M059J (cell line): ENCODE measurements around the gene ERG28. TPM values are rescaled to one million over a fixed set of nuclear protein-coding genes. Genes with fewer than 3 reads are reported as not detected.
A peak's percentile ranks its signal among the peaks of the same experiment; 100 is the strongest.

ENCODE experiments used
- DNase-seq: peaks from one replicate; pipeline ENCODE4 v3.0.0-alpha.2; 2012; ENCODE audit warnings: low read depth
- total RNA-seq: library from RNA; depleted of rRNA; stranded (reverse); fragments of >200 nt; shearing (Covaris generic); gene quantifications from 2 replicates; pipeline ENCODE4 v1.2.3, GENCODE V29; 2014

ERG28 gene
- total RNA-seq, 1 experiment from 2014 or later = 22.7 TPM

- peak; percentile 2 for DNase-seq
Observed at GRCh38 chr14:75660238-75660629, 442 bp downstream of the ERG28 start.

- no peak for DNase-seq
Observed at GRCh38 chr14:75658957-75659356, 1.7 kb downstream of the ERG28 start.

- no peak for DNase-seq
Observed at GRCh38 chr14:75657331-75657730, 3.3 kb downstream of the ERG28 start.

GRCh38 chr14:75655235-75655634, 5.4 kb downstream of the ERG28 start:
- DNase-seq = no peak

DNA sequence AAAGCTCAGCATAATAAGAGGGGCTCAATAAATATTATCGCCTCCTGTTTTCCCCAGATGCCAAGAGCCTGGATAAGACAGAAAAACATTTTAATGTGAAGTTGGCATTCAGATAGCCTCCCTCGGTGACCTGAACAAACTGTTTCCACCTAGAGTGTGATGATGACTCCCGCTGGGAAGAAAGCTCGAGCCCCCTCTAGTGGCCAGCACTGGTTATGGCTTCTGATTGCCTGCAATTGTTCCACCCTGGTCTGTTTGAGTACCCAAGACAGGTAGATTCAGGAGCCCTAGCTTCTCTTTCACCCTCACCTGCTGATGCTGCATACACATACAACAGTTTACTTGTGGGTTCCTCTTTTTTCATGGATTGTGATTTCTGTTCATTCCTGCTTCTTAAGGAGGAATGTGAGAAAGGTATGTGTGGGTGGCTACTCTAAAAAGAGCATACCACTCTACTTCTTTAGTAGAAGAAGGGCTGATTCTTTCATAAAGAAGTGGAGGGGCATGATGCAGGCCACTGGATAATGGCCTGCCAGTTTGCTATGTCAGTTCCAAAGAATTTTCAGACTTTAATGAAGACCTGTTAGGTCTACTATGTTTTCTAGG, 6.4 kb downstream of the ERG28 start:
- DNase-seq = peak; percentile 58

DNA sequence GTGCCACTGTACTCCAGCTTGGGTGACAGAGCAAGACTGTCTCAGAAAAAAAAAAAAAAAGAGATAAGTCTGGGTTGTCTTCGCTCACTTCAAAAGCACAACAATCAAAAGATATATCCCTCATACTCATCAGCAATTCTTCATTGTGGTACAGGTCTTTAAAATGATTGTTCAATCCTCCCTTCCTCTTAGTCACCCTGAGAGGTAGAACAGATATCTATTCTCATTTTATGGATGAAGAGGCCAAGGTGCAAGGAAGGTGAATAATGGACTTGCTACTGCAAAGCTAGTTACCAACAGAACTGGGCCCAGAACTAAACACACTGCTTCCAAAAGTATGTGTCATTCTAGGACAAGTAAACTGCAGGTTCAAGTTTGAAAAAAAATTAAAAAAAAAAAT, 7.1 kb downstream of the ERG28 start:
- no peak for DNase-seq

DNA sequence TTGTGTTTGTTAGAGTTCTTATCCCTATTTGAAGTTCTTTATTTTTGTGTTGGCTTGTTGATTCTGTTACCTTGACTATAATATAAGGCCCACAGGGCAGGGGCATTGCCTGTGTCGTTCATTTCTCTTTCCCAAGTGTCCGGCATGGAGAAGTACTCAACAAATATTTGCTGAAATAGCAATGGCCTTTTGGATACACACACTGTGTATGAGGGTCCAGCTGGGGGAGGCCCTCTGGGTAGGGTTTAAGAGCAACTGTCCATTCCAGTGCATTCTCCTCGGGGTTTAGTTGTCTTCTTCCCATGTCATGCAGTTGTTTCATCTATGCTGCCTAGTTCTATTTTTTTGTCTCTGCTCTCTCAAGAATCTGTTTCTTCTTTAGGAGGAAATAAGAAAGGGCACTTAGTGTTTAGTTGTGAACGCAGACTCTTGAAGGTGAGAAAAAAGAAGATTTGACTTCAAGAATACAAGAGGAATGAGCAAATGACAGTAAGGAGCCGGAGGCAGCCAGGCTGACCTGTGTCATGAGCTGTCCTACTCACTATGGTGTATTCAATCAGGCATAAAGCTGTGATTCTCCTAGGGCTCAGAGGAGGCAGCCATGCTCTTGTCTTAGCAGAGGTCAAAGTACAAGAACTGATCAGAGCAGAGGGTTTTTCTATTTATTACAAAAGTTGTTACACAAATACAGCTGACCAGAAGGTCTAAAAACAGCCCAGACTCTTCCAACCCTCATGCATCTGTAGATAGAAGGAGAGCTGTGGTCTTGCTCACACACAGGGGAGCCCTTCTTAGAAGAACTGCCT, 10.2 kb downstream of the ERG28 start:
- no peak for DNase-seq

GRCh38 chr14:75649773-75650172, 10.9 kb downstream of the ERG28 start:
- no peak for DNase-seq

GRCh38 chr14:75649337-75649736, 11.3 kb downstream of the ERG28 start:
- DNase-seq = no peak

DNA sequence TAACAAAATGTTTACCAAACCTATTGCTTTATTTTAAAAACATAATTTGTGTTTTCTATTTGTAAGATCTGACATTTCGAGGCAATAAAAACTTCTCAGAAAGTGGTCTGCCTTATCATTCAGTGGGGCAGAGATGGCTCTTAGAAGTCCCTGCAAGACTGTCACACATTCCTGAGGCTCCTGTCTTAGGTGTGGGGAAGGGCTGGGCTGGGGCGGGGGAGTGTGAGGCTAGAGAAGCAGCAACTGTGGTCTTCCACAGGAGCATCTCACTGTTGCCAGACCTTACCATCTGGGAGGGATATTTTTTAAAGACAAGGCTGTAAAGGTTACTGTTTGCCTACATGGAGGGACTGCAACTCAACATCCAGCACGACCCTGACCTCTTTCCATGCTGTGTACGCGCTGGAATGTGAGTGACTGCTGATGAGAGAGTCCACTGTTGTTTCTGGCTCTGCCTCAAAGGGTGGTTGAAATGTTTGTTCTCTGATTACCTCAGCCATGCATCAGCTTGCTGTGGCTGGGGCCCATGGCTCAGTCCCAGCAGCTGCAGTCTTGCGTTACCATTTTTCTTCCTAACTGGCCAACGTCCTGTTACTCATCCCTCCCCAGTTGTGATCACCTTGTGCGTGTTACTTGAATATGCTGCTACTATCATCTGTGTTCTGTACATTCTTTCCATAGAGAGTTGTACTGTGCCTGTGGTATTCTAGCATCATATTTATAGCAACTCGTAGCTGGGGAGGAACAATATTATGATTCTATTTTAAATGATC, 12.4 kb downstream of the ERG28 start:
- DNase-seq = peak; percentile 93

- no peak for DNase-seq
Observed at GRCh38 chr14:75647640-75648039, 13.0 kb downstream of the ERG28 start.

GRCh38 chr14:75646762-75647161, 13.9 kb downstream of the ERG28 start:
- DNase-seq = no peak

- DNase-seq = no peak
Observed at GRCh38 chr14:75645056-75645455, 15.6 kb downstream of the ERG28 start.

GRCh38 chr14:75643985-75644384, 16.7 kb downstream of the ERG28 start:
- DNase-seq = no peak

GRCh38 chr14:75640876-75641275, 19.8 kb downstream of the ERG28 start:
- no peak for DNase-seq

- peak; percentile 53 for DNase-seq
Observed at GRCh38 chr14:75636100-75636692, 24.5 kb downstream of the ERG28 start.

DNA sequence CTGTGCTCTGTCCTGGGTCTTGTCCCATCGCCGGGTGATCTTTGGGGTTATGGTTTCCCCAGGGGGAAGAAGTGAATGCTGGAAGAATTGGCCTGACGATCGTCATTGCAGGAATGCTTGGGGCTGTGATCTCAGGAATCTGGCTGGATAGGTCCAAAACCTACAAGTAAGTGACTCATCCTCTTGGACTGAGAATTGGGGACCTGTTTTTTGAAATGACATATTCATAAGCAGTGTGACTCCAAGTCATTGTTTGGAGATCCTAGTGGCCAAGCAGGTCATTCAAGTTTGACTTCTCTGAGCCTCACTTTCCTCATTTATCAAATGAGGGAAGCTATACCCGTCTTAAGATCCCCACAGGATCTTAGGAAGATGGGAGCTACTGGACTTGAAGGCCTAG, 25.8 kb downstream of the ERG28 start:
- DNase-seq = no peak

- DNase-seq = no peak
Observed at GRCh38 chr14:75631453-75631831, 29.2 kb downstream of the ERG28 start.

- no peak for DNase-seq
Observed at GRCh38 chr14:75630695-75631452, 29.8 kb downstream of the ERG28 start.

- no peak for DNase-seq
Observed at GRCh38 chr14:75628816-75629215, 31.9 kb downstream of the ERG28 start.

GRCh38 chr14:75627406-75627805, 33.3 kb downstream of the ERG28 start:
- no peak for DNase-seq

- DNase-seq = no peak
Observed at GRCh38 chr14:75626863-75627262, 33.8 kb downstream of the ERG28 start.
